SK-N-SH (cell line): ENCODE data around the gene KLHL17. TPM values are rescaled to one million over a fixed set of nuclear protein-coding genes. Genes with fewer than 3 reads are reported as not detected.

Experiments
- CTCF ChIA-PET: fragments of 300-600, 350-600 bp; formaldehyde crosslinking; extraction: SDS; loops from one replicate; lab custom pipeline; 2021; lab: Yijun Ruan, JAX
- POLR2A ChIA-PET: fragments of 350-600 bp; sonication (Branson Sonifier 250); formaldehyde crosslinking; extraction: SDS; loops from one replicate; lab custom pipeline; 2020; ENCODE audit warnings: antibody characterized with exemption, inconsistent platforms; lab: Yijun Ruan, JAX
- DNase-seq: peaks from one replicate; pipeline ENCODE4 v3.0.0; 2012
- H2AFZ ChIP-seq: fragments of 200-600 bp; sonication (generic); 2 replicates; pipeline ENCODE4 v1.8.1; 2016; ENCODE audit warnings: antibody characterized with exemption, mild to moderate bottlenecking, low read depth
- H3F3A ChIP-seq: fragments of 200-600 bp; sonication (generic); replicated peaks from 2 replicates; pipeline ENCODE3; 2016; ENCODE audit warnings: antibody characterized with exemption, mild to moderate bottlenecking; ENCODE audit not compliant: insufficient read depth
- H3K27ac ChIP-seq, 2 experiments: fragments of 200-500 bp in 1 of 2; fragments of 200-600 bp in 1 of 2; sonication (Bioruptor generic) in 1 of 2; sonication (generic), shearing (Covaris generic) in 1 of 2; 2 replicates each; pipeline versions ENCODE4 v1.5.1 to v1.6.1; 2014 to 2016; ENCODE audit warnings: low read depth in 2 of 2, inconsistent platforms in 1 of 2, low read length in 1 of 2, mild to moderate bottlenecking in 1 of 2, mixed read lengths in 1 of 2
- H3K27me3 ChIP-seq: fragments of 200-600 bp; sonication (generic), shearing (Covaris generic); 2 replicates; pipeline ENCODE4 v1.6.1; 2016; ENCODE audit warnings: mixed run types; ENCODE audit not compliant: insufficient read depth
- H3K36me3 ChIP-seq, 2 experiments: fragments of 200-500 bp in 1 of 2; fragments of 200-600 bp in 1 of 2; sonication (Bioruptor generic) in 1 of 2; sonication (generic) in 1 of 2; replicated peaks in 1 of 2; 2 replicates each; pipeline versions ENCODE3 to v1.5.1; 2014 to 2016; ENCODE audit warnings: low read length in 1 of 2, mild to moderate bottlenecking in 1 of 2; ENCODE audit not compliant: insufficient read depth in 2 of 2, control insufficient read depth in 1 of 2
- H3K4me1 ChIP-seq, 2 experiments: fragments of 200-500 bp in 1 of 2; fragments of 200-600 bp in 1 of 2; sonication (Bioruptor generic) in 1 of 2; sonication (generic), shearing (Covaris generic) in 1 of 2; 2 replicates each; pipeline versions ENCODE4 v1.5.1 to v1.6.1; 2014 to 2016; ENCODE audit warnings: low read depth in 1 of 2, low read length in 1 of 2, mixed run types in 1 of 2; ENCODE audit not compliant: insufficient read depth in 2 of 2, control insufficient read depth in 1 of 2
- H3K4me2 ChIP-seq: fragments of 200-600 bp; sonication (generic), shearing (Covaris generic); 2 replicates; pipeline ENCODE4 v1.6.1; 2017; ENCODE audit warnings: mixed run types
- H3K4me3 ChIP-seq, 2 experiments: fragments of 200-500 bp in 1 of 2; fragments of 200-600 bp in 1 of 2; sonication (Bioruptor generic) in 1 of 2; sonication (generic), shearing (Covaris generic) in 1 of 2; 2 replicates each; pipeline versions ENCODE4 v1.5.1 to v1.8.1; 2014 to 2016; ENCODE audit warnings: low read depth in 2 of 2, inconsistent platforms in 1 of 2, low read length in 1 of 2, mild to moderate bottlenecking in 1 of 2, mixed read lengths in 1 of 2, moderate library complexity in 1 of 2
- H3K79me2 ChIP-seq: fragments of 200-600 bp; sonication (generic); 2 replicates; pipeline ENCODE4 v1.8.1; 2017; ENCODE audit warnings: mild to moderate bottlenecking; ENCODE audit not compliant: insufficient read depth
- H3K9ac ChIP-seq: fragments of 200-600 bp; sonication (generic); 2 replicates; pipeline ENCODE4 v1.6.1; 2017; ENCODE audit warnings: mixed run types
- H3K9me2 ChIP-seq: fragments of 200-600 bp; sonication (generic); 2 replicates; pipeline ENCODE4 v1.6.1; 2017; ENCODE audit warnings: mixed run types
- H3K9me3 ChIP-seq: fragments of 200-600 bp; sonication (generic); 2 replicates; pipeline ENCODE4 v1.6.1; 2017; ENCODE audit warnings: mixed run types, mild to moderate bottlenecking, moderate library complexity
- H4K20me1 ChIP-seq: fragments of 200-600 bp; sonication (generic); 2 replicates; pipeline ENCODE4 v1.6.1; 2017; ENCODE audit warnings: mild to moderate bottlenecking, mixed run types; ENCODE audit not compliant: insufficient read depth
- CHD2 ChIP-seq: fragments of 150-350 bp; IDR thresholded peaks from 2 replicates; pipeline ENCODE4 v1.6.1; 2018; ENCODE audit warnings: low read length; ENCODE audit not compliant: partially characterized antibody
- EZH2phosphoT487 ChIP-seq: fragments of 200-600 bp; sonication (generic); IDR thresholded peaks from 2 replicates; pipeline ENCODE4 v1.6.1; 2017; ENCODE audit warnings: low read depth, mixed run types, mild to moderate bottlenecking, antibody characterized with exemption, moderate library complexity, borderline replicate concordance
- FOXJ3 ChIP-seq: sonication (generic); formaldehyde crosslinking; IDR thresholded peaks from 2 replicates; pipeline ENCODE4 v1.5.1; 2020; ENCODE audit warnings: mild to moderate bottlenecking, missing genetic modification reagents
- MEF2A ChIP-seq: IDR thresholded peaks from 2 replicates; pipeline ENCODE4 v1.4.0; 2012; ENCODE audit warnings: low read depth, borderline replicate concordance
- MXI1 ChIP-seq: IDR thresholded peaks from 2 replicates; pipeline ENCODE4 v1.6.1; 2012; ENCODE audit warnings: mild to moderate bottlenecking, low read depth, low read length, improper control_type of control experiment
- POLR2AphosphoS5 ChIP-seq: IDR thresholded peaks from 2 replicates; pipeline ENCODE4 v1.6.1; 2012; ENCODE audit warnings: low read depth, low read length
- RXRA ChIP-seq: IDR thresholded peaks from 2 replicates; pipeline ENCODE4 v1.4.0; 2012; ENCODE audit warnings: low read depth, mild to moderate bottlenecking, borderline replicate concordance
- WGBS: methylation state at CpG from one replicate; pipeline ENCODE4 v1.1.6; 2017; ENCODE audit warnings: low lambda C conversion rate; 5-methylcytosine and 5-hydroxymethylcytosine counted together
- polyA plus RNA-seq, 3 experiments: library from polyadenylated mRNA; depleted of rRNA; stranded (reverse); fragments of >200 nt; gene quantifications; 2 replicates each; pipeline ENCODE4 v1.2.3, GENCODE V29; 2012
- TF ChIP-seq, protein P1 (sequence below): IDR thresholded peaks from 2 replicates; pipeline ENCODE4 v1.4.0; 2012; ENCODE audit warnings: low read depth
- TF ChIP-seq, protein P2 (sequence below): IDR thresholded peaks from 2 replicates; pipeline ENCODE4 v1.4.0; 2012; ENCODE audit warnings: low read depth, borderline replicate concordance
- TF ChIP-seq, protein P3 (sequence below): fragments of 200-600 bp; sonication (generic); IDR thresholded peaks from 2 replicates; pipeline ENCODE4 v1.6.1; 2017; ENCODE audit warnings: antibody characterized with exemption, mild to moderate bottlenecking, moderate library complexity
- TF ChIP-seq, protein P4 (sequence below): fragments of 150-350 bp; IDR thresholded peaks from 2 replicates; pipeline ENCODE4 v1.6.1; 2017; ENCODE audit warnings: antibody characterized with exemption, low read length, low read depth, borderline replicate concordance

KLHL17 gene
- polyA plus RNA-seq, 1 of the 3 experiments (the other 2 are of a cell fraction) = 27.3 TPM

DNA sequence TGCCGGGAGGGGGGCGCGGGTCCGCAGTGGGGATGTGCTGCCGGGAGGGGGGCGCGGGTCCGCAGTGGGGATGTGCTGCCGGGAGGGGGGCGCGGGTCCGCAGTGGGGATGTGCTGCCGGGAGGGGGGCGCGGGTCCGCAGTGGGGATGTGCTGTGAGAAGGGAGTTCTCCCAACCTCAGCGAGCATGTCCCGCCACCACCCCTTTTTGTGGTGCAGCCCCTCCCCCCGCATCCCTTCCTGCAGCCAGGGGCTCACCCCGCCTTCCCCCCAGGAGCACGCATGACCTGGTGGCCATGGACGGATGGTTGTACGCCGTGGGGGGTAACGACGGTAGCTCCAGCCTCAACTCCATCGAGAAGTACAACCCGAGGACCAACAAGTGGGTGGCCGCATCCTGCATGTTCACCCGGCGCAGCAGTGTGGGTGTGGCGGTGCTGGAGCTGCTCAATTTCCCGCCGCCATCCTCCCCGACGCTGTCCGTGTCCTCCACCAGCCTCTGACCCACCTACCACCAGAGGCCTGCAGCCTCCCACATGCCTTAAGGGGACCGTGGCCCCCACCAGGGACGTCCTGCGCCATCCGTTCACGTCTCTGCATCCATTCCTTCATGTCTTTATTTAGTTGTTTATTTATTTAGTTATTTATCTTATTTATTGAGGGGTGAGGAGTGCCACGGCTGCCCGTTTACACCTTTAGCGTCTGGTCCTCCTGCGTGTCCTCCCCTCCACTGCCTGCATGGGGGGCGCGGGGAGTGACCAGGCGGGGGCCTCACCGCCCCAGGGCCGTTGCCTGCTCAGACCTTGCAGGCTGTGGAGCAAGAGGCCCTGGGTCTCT is 4.5 kb downstream of the KLHL17 start:
- no peaks in the 10 kb centered on the region for H3K79me2 ChIP-seq
- POLR2A ChIA-PET = no interaction called here
- no peaks in the 10 kb centered on the region for H3K27me3 ChIP-seq
- H3F3A ChIP-seq = no peaks in the 10 kb centered on the region
- peaks cover 0 to 14% of the 10 kb centered on the region in 2 experiments for H3K36me3 ChIP-seq
- H3K4me3 ChIP-seq = no peak overlapping the region
- no peak for DNase-seq
- no peak for TF ChIP-seq CHD2
- TF ChIP-seq RXRA = no peak
- TF ChIP-seq FOXJ3 (CRISPR knock-in tag) = no peak
- TF ChIP-seq, protein P1, sequence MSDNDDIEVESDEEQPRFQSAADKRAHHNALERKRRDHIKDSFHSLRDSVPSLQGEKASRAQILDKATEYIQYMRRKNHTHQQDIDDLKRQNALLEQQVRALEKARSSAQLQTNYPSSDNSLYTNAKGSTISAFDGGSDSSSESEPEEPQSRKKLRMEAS = no peak
- TF ChIP-seq POLR2AphosphoS5 = no peak
- TF ChIP-seq MXI1 = no peak
- TF ChIP-seq, protein P2, sequence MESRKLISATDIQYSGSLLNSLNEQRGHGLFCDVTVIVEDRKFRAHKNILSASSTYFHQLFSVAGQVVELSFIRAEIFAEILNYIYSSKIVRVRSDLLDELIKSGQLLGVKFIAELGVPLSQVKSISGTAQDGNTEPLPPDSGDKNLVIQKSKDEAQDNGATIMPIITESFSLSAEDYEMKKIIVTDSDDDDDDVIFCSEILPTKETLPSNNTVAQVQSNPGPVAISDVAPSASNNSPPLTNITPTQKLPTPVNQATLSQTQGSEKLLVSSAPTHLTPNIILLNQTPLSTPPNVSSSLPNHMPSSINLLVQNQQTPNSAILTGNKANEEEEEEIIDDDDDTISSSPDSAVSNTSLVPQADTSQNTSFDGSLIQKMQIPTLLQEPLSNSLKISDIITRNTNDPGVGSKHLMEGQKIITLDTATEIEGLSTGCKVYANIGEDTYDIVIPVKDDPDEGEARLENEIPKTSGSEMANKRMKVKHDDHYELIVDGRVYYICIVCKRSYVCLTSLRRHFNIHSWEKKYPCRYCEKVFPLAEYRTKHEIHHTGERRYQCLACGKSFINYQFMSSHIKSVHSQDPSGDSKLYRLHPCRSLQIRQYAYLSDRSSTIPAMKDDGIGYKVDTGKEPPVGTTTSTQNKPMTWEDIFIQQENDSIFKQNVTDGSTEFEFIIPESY = no peak
- no peaks in the 10 kb centered on the region for H3K9me2 ChIP-seq
- no peak overlapping the region for H2AFZ ChIP-seq
- CTCF ChIA-PET = interaction anchor here (1.0 to 2.3 kb wide), 2 partner anchors 11 to 20 kb away, joined by 3 to 8 read pairs; no protein-coding TSS in a partner anchor
- H3K4me2 ChIP-seq = no peak overlapping the region
- H3K9ac ChIP-seq = no peak overlapping the region
- H4K20me1 ChIP-seq = no peaks in the 10 kb centered on the region
- 97% methylated on average over 32 of the region's 51 CpGs for WGBS
- H3K4me1 ChIP-seq = peaks cover 0 to 7% of the 10 kb centered on the region in 2 experiments; a peak in 1 of 4 replicates
- no peak overlapping the region for H3K27ac ChIP-seq
- H3K9me3 ChIP-seq = no peaks in the 10 kb centered on the region

DNA sequence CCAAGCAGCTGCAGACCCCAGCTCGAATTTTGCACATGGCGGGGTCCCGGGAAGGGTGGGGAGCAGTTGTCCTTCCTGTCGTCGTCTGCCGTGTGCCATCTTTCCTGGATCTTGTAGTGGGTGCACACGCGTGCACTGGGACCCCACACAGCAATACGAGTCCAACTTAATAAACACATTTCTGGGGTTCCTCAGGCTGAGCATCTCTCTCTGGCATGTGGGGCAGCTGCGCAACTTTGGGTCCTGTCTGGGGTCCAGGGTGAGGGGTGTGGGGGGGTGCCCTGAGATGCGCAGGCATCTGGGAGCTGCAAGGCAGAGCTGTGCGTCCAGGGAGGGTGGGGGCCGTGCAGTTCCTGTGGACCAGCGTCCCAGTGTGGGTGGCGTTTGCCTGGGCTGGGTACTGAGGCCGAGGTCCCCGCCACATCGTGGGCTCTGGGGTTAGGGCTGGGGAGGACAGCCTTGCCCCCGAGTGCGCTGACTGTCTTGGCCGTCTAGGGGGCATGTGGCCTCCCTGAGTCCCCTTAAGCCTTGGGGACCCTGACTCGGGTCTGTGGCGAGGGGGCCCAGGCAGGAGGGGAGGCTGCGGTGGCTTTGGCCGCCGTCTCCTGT is 5.2 kb downstream of the KLHL17 start:
- H3K79me2 ChIP-seq = no peaks in the 10 kb centered on the region
- peaks cover 0 to 7% of the 10 kb centered on the region in 2 experiments; a peak in 1 of 4 replicates for H3K4me1 ChIP-seq
- peaks cover 0 to 14% of the 10 kb centered on the region in 2 experiments for H3K36me3 ChIP-seq
- no peak overlapping the region for H3K4me2 ChIP-seq
- no peak overlapping the region for H3K9ac ChIP-seq
- H3K27ac ChIP-seq = no peak overlapping the region
- H3K9me3 ChIP-seq = no peaks in the 10 kb centered on the region
- 93% methylated on average over 11 of the region's 26 CpGs for WGBS
- H2AFZ ChIP-seq = no peak overlapping the region
- no peaks in the 10 kb centered on the region for H4K20me1 ChIP-seq
- CTCF ChIA-PET = interaction anchor here (2.3 kb wide), 1 partner anchor 10 kb away, joined by 8 read pairs; no protein-coding TSS in a partner anchor
- H3K9me2 ChIP-seq = no peaks in the 10 kb centered on the region
- no peaks in the 10 kb centered on the region for H3K27me3 ChIP-seq
- no peak overlapping the region for H3K4me3 ChIP-seq
- TF ChIP-seq CHD2 (no peak), EZH2phosphoT487 (no peak), MEF2A (no peak)
- TF ChIP-seq, protein P3, sequence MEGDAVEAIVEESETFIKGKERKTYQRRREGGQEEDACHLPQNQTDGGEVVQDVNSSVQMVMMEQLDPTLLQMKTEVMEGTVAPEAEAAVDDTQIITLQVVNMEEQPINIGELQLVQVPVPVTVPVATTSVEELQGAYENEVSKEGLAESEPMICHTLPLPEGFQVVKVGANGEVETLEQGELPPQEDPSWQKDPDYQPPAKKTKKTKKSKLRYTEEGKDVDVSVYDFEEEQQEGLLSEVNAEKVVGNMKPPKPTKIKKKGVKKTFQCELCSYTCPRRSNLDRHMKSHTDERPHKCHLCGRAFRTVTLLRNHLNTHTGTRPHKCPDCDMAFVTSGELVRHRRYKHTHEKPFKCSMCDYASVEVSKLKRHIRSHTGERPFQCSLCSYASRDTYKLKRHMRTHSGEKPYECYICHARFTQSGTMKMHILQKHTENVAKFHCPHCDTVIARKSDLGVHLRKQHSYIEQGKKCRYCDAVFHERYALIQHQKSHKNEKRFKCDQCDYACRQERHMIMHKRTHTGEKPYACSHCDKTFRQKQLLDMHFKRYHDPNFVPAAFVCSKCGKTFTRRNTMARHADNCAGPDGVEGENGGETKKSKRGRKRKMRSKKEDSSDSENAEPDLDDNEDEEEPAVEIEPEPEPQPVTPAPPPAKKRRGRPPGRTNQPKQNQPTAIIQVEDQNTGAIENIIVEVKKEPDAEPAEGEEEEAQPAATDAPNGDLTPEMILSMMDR = no peak
- TF ChIP-seq, protein P4, sequence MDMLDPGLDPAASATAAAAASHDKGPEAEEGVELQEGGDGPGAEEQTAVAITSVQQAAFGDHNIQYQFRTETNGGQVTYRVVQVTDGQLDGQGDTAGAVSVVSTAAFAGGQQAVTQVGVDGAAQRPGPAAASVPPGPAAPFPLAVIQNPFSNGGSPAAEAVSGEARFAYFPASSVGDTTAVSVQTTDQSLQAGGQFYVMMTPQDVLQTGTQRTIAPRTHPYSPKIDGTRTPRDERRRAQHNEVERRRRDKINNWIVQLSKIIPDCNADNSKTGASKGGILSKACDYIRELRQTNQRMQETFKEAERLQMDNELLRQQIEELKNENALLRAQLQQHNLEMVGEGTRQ = no peak
- no peak for DNase-seq
- no peaks in the 10 kb centered on the region for H3F3A ChIP-seq
- POLR2A ChIA-PET = no interaction called here
